A673 (cell line): ENCODE measurements around the gene FBXL7. TPM values are rescaled to one million over a fixed set of nuclear protein-coding genes. Genes with fewer than 3 reads are reported as not detected.

Source experiments
- BruUV-seq: library from RNA; stranded (reverse); fragments of 400-500 nt; replicated peaks from 2 replicates; lab custom pipeline; 2021; lab: Mats Ljungman, UMichigan
- CTCF ChIA-PET: fragments of 300-600 bp; sonication (Branson Sonifier 250); formaldehyde crosslinking; loops from one replicate; lab custom pipeline; 2022; ENCODE audit warnings: antibody characterized with exemption; lab: Charles Lee
- POLR2A ChIA-PET: fragments of 300-600 bp; sonication (Branson Sonifier 250); formaldehyde crosslinking; loops from one replicate; lab custom pipeline; 2022; ENCODE audit warnings: antibody characterized with exemption; ENCODE audit not compliant: low non-redundant PET; lab: Charles Lee
- DNase-seq: peaks from one replicate; pipeline ENCODE4 v3.0.0-alpha.2; 2015; ENCODE audit warnings: low spot score
- H3K27ac ChIP-seq: fragments of 200-600 bp; sonication (generic); 2 replicates; pipeline ENCODE4 v1.5.1; 2016; ENCODE audit warnings: mixed run types, low read depth, mild to moderate bottlenecking, mixed read lengths, antibody characterized with exemption, low read length; ENCODE audit not compliant: poor library complexity, severe bottlenecking
- H3K27me3 ChIP-seq: fragments of 200-600 bp; sonication (generic); replicated peaks from 2 replicates; pipeline ENCODE4 v1.6.1; 2017; ENCODE audit warnings: mixed run types, low read depth, mild to moderate bottlenecking, mixed read lengths, antibody characterized with exemption, low read length; ENCODE audit not compliant: insufficient read depth, poor library complexity
- H3K36me3 ChIP-seq: fragments of 200-600 bp; sonication (generic); 2 replicates; pipeline ENCODE4 v1.6.1; 2016; ENCODE audit warnings: mixed run types, mild to moderate bottlenecking, mixed read lengths, antibody characterized with exemption, low read length; ENCODE audit not compliant: insufficient read depth, poor library complexity, severe bottlenecking
- H3K4me1 ChIP-seq: fragments of 200-600 bp; sonication (generic); 2 replicates; pipeline ENCODE4 v1.6.1; 2017; ENCODE audit warnings: mixed run types, mild to moderate bottlenecking, mixed read lengths, antibody characterized with exemption, low read length; ENCODE audit not compliant: insufficient read depth, poor library complexity, severe bottlenecking
- H3K4me3 ChIP-seq: fragments of 200-600 bp; sonication (generic); 2 replicates; pipeline ENCODE4 v1.5.1; 2016; ENCODE audit warnings: low read depth, mixed run types, mild to moderate bottlenecking, mixed read lengths, low read length; ENCODE audit not compliant: poor library complexity, severe bottlenecking
- H3K9me3 ChIP-seq: fragments of 200-600 bp; sonication (generic); 2 replicates; pipeline ENCODE4 v1.6.1; 2016; ENCODE audit warnings: mixed run types, low read depth, mild to moderate bottlenecking, mixed read lengths, antibody characterized with exemption, low read length; ENCODE audit not compliant: poor library complexity, severe bottlenecking
- EZH2 ChIP-seq: fragments of 200-600 bp; sonication (generic); IDR thresholded peaks from 2 replicates; pipeline ENCODE4 v1.6.1; 2017; ENCODE audit warnings: borderline replicate concordance, low read depth, mild to moderate bottlenecking, mixed read lengths, antibody characterized with exemption, low read length; ENCODE audit not compliant: poor library complexity, severe bottlenecking
- intact Hi-C: fragments of 100-400 bp; cut with micrococcal nuclease; formaldehyde crosslinking; loops from one replicate; pipeline ENCODE4 v1.10.0; 2022; ENCODE audit not compliant: unreplicated experiment
- total RNA-seq: library from RNA; stranded (reverse); gene quantifications from 2 replicates; pipeline ENCODE4 v1.2.3, GENCODE V29; 2021
- TF ChIP-seq, protein P1 (sequence below): fragments of 300-800, 200-600 bp; sonication (generic); conservative IDR thresholded peaks from 2 replicates; pipeline ENCODE4 v1.5.1; 2017; ENCODE audit warnings: low read depth, mild to moderate bottlenecking, antibody characterized with exemption, low read length, moderate library complexity, mixed read lengths

Gene FBXL7
- total RNA-seq, 1 experiment from 2014 or later = 5.9 TPM

DNA sequence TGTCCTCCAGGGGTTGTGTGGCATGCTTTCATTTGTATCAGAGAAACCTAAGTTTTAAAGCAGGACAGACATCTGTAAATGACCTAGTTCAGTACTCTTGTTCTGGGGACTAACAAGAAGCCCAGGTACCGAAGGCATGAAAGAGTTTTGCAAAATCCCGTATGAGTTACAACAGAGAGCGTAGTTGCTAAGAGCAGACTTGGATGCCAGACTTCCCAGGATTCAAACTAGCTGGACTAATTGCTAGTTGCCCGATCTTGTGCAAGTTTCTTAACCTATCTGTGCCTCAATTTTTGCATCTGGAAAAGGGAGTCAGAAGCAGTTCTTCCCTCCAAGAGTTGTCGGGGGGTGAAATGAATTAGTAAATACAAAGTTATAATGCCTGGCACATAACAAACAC lies 20.9 kb downstream of the FBXL7 start:
- H3K36me3 ChIP-seq = no peaks in the 10 kb centered on the region
- H3K4me1 ChIP-seq = no peaks in the 10 kb centered on the region
- DNase-seq = no peak
- TF ChIP-seq, protein P1, sequence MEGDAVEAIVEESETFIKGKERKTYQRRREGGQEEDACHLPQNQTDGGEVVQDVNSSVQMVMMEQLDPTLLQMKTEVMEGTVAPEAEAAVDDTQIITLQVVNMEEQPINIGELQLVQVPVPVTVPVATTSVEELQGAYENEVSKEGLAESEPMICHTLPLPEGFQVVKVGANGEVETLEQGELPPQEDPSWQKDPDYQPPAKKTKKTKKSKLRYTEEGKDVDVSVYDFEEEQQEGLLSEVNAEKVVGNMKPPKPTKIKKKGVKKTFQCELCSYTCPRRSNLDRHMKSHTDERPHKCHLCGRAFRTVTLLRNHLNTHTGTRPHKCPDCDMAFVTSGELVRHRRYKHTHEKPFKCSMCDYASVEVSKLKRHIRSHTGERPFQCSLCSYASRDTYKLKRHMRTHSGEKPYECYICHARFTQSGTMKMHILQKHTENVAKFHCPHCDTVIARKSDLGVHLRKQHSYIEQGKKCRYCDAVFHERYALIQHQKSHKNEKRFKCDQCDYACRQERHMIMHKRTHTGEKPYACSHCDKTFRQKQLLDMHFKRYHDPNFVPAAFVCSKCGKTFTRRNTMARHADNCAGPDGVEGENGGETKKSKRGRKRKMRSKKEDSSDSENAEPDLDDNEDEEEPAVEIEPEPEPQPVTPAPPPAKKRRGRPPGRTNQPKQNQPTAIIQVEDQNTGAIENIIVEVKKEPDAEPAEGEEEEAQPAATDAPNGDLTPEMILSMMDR = no peak
- no peak for TF ChIP-seq EZH2
- H3K27ac ChIP-seq = no peak overlapping the region
- ChIA-PET CTCF (no interaction called here), POLR2A (no interaction called here)
- H3K4me3 ChIP-seq = no peak overlapping the region
- no TSS peak for BruUV-seq
- H3K9me3 ChIP-seq = no peaks in the 10 kb centered on the region
- H3K27me3 ChIP-seq = no peaks in the 10 kb centered on the region
- intact Hi-C loops = no loop called here

DNA sequence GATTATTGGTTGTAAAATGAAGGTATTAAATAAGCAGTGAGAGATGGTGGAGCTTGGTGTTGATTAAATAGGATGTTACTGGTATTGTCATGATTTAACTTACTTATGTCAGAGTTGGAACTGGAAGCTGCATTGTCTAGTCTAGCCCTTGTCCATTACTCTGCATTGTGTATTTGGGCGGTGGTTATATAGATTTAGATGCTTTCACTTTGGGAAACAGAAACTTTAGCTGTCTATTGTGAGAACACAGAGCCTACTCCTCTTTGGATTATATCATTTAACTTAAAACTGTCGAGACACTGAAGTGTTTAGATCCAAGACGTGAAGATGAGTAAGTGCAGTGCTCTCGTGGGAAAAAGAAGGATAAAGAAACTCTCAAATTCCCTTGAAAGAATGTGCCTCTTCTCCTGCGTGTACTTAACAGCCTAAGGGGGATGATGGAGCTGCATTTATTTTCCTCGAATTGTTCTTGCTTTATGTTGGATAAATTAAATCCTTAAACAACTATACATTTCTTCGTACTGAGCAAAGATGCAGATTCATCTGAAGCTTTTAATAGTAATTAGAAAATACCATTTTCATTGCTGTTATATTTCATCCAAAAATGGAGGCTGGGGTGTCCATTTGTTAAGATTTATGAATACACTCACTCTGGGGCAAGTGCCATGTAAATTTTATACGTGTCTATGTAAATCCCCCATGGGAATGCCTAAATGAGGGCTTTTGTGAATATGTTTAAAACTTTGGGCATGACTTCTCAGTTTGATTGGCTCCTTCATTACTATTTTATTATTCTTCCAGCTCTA lies 21.6 kb downstream of the FBXL7 start:
- BruUV-seq = no TSS peak
- Histone ChIP-seq H3K9me3 (no peaks in the 10 kb centered on the region), H3K36me3 (no peaks in the 10 kb centered on the region), H3K4me3 (no peak overlapping the region), H3K27ac (no peak overlapping the region), H3K27me3 (no peaks in the 10 kb centered on the region), H3K4me1 (no peaks in the 10 kb centered on the region)
- POLR2A ChIA-PET = interaction anchor here (0.6 kb wide), 1 partner anchor 1695 kb away, joined by 4 read pairs; no protein-coding TSS in a partner anchor
- CTCF ChIA-PET = no interaction called here
- intact Hi-C loops = no loop called here
- TF ChIP-seq EZH2 = no peak
- TF ChIP-seq, protein P1 = no peak
- peak; percentile 35 for DNase-seq

DNA sequence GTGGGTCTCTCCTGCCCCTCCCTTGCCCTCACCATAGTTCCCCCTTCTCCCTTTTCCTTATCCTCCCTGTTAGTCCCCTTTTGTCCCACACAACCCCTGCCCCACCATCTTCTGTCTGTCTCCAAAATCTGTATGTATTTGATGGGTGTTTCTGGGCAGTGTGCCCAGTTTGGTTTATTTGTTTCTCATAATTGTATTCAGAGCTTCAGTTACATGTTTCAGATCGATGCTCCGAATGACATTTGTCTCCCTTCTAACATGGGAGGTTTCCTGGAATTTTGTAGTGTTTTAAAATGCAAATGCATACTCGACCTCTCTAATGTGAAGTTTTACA lies 22.2 kb downstream of the FBXL7 start:
- H3K36me3 ChIP-seq = no peaks in the 10 kb centered on the region
- DNase-seq = peak; percentile 26
- no peaks in the 10 kb centered on the region for H3K9me3 ChIP-seq
- no peaks in the 10 kb centered on the region for H3K27me3 ChIP-seq
- no peak for TF ChIP-seq EZH2
- TF ChIP-seq, protein P1 = no peak
- H3K4me1 ChIP-seq = no peaks in the 10 kb centered on the region
- ChIA-PET CTCF (no interaction called here), POLR2A (no interaction called here)
- H3K27ac ChIP-seq = no peak overlapping the region
- no TSS peak for BruUV-seq
- intact Hi-C loops = no loop called here
- no peak overlapping the region for H3K4me3 ChIP-seq
